Measurements from ENCODE around the gene RSF1.

The RSF1 gene

DNA sequence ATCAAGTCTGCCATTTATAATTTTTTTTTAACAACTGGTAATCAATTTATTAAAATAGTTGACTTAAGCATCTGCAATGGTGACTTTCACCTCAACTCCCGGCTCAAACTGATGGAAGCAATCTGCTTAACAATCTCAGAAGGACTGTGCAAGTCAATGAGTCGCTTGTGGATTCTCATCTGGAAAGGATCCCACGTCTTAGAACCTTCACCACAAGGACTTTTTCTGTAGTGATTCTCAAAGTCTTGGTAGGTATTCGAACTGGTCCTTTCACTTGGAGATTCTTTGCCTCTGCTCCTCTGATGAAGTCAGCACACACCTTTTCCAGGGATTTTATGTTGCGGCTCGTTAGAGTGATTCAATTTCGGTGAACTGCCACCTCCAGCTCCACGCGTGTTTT is 7.3 kb downstream of the RSF1 start:
- DNase-seq (ENCODE audit: low spot score) = no peak

DNA sequence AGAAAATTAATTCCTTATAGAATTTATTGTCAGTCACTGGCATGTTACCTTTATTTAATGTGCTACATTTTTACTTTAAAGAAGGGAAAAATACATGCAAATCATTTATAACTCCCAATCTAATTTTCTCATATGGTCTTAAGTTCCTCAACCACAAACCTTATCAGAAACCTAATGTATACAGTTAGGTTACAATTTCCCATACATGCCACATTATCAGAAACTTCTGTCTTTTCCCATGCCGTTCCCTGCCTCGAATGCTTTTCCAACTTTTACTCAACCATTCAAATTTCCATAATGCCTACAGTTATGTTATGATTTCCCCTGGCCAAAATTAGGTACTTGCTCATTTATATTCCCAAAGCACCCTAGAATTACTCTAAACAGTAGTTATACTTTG is 13.5 kb downstream of the RSF1 start:
- no peak for DNase-seq (ENCODE audit: low spot score)

DNA sequence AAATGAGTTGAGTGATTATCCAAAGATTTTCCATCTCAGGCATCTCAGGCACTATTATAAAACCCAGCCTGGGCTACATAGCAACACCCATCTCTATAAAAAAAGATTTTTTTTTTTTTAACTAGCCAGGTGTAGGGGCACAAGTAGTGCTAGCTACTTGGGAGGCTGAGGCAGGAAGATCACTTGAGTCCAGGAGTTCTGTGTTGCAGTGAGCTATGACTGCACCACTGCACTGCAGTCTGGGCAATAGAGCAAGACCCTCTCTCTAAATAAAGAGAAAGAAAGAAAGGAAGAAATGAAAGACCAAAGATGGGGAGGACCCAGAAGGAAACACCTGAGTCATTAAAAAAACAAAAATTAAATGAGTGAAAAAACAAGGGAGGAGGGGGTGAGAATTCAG is 14.1 kb downstream of the RSF1 start:
- DNase-seq (ENCODE audit: low spot score) = no peak

DNA sequence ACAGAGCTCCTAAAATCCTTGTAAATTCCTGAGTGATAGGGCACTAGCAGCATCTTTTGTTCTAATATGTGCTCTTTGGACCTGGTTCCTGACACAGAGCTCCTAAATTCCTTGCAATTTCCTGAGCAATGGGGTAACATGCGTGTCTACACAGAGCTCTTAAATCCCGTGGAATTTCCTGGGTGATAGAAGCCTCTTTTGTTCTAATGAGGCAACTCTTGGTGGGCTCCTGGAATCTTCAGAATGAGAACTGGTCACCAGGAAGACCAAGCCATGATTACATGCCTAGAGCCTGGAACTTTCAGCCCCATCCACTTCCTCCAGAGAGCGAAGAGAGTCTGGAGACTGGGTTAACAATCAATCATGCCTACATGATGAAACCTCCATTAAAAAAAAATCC is 19.0 kb downstream of the RSF1 start:
- DNase-seq (ENCODE audit: low spot score) = no peak

DNA sequence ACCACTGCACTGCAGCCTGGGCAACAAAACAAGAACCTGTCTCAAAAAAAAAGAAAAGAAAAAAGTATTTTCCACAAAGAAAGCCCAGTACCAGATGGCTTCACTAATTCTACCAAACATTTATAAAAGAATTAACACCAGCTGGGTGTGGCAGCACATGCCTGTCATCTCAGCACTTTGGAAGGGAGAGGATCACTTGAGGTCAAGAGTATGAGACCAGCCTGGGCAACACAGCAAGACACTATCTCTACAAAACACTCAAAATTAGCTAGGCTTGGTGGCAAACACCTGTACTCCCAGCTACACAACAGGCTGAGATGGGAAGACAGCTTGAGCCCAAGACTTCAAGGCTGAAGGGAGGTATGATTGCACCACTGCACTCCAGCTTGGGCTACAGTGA is 20.1 kb downstream of the RSF1 start:
- DNase-seq (ENCODE audit: low spot score) = peak; percentile 39

DNA sequence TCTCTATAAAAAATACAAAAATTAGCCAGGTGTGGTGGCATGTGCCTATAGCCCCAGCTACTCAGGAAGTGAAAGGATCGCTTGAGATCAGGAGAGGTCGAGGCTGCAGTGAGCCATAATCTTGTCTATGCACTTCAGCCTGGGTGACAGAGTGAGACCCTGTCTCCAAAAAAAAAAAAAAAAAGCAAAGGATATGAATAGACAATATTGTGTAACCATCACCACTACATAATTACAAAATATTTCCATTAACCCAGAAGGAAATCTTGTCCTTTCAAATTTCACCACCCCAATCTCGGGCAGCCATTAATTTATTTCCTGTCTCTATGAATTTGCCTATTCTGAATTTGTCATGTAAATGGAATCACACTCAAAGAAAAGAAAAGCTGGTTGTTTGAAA is 21.2 kb downstream of the RSF1 start:
- no peak for DNase-seq (ENCODE audit: low spot score)

DNA sequence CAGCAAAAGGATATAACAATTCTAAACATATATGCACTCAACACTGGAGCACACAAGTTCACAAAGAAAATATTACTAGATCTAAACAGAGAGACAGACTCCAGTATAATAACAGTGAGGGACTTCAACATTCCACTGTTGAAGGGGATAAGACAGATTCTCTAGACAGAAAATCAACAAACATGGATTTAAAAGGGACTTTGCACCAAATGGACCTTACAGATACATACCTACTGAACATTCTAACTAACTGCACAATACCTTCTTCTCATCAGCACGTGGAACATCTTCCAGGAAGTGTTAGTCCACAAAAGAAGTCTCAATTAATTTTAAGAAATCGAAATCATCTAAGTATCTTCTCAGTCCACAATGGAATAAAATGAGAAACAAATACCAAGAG is 26.6 kb downstream of the RSF1 start:
- DNase-seq (ENCODE audit: low spot score) = no peak

DNA sequence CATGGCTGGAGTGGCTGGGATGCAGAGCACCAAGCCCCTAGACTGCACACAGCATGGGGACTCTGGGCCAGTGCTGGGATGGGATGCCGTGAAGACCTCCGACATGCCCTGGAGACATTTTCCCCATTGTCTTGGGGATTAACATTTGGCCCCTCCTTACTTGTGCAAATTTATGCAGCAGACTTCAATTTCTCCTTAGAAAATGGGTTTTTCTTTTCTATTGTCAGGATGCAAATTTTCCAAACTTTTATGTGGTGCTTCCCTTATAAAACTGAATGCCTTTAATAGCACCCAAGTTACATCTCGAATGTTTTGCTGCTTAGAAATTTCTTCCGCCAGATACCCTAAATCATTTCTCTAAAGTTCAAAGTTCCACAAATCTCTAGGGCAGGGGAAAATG is 29.2 kb downstream of the RSF1 start:
- no peak for DNase-seq (ENCODE audit: low spot score)

DNA sequence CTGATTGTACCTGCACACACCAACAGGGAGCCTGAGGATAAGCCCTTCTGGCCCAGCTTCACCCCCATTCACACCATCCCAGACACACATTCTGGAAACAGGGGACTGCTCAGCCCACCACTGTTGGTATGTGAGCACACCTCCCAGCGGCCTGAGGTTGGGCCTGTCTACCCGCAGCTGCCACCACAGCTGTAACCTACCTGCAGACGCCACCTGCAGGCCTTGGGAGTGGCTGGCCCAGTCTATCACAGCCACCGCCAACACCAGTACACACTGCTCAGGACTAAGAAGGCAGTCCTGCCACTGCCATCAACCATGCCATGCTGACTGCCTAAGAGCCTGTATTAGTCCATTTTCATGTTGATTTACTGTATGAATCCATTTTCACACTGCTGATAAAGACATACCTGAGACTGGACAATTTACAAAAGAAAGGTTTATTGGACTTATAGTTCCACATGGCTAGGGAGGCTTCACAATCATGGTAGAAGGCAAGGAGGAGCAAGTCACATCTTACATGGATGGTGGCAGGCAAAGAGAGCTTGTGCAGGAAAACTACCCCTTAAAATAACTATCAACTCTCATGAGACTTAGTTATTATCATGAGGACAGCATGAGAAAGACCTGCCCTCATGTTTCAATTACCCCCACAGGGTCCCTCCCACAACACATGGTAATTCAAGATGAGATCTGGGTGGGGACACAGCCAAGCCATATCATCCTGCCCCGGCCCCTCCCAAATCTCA is 30.6 kb downstream of the RSF1 start:
- DNase-seq (ENCODE audit: low spot score) = no peak

DNA sequence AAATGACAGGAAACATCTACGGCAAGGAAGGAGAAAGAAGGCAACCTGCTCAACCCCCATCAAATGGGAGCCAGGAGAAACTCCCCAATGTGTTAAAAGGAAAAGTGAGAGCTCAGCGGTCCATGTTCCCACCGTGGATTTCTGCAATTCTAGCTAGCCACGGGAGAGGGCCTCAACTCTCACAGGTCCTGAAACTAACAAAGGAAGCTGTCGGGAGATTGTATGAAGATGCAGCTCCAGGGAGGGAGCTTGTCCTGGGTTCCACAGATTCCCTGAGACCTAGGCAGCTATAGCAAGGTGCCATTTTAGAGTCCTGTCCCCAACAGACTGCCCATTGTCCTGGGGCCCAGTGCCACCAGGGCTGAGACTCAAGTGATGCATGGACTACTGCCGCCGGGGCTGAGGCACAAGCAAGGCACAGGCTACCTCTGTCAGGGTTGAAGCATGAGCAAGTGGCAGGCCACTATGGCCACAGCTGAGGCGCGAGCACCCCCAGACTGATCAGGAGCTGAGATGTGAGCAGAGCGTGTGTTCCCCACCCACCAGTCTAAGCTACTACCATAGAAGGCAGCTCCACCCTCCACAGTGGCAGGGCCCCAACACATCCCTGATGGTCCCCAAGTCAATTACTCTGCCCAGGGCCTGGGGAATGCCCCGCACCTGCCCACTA is 31.3 kb downstream of the RSF1 start:
- no peak for DNase-seq (ENCODE audit: low spot score)

DNA sequence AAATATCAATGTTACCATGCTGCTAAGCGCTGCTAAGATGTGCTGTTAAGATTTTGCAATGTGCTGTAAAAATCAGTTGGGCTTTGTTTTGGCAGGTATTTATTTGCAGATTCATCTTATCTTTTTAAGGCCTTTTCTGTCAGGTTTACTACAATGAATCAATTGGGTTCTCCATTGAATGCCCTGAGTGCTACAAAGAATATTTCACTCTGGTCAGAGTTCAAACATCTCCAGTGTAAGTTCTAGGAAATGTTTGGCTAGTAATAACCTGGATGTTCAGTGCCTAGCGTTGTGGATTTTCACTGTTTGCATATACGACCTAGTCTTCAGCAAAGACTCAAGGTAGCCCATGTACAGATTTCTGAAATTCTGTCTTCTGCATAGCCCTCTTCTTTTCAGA is 36.0 kb downstream of the RSF1 start:
- no peak for DNase-seq (ENCODE audit: low spot score)

DNA sequence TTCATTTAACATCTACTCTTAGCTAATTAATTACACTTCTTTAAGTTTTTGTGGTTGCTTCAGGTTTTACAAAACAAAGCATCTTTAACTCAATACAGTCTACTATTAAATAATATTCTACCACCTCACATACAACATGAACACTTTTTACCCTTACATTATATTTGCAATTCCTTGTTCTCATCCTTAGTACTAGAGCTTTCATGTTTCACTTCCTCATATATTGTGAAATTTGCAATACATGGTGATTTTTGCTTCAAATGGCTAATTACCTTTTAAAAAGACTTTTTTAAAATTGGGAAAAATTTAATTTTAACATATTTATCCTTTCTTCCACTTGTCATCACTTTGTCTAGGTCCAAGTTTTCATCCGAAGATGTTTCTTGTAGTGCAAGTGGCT is 37.5 kb downstream of the RSF1 start:
- no peak for DNase-seq (ENCODE audit: low spot score)

DNA sequence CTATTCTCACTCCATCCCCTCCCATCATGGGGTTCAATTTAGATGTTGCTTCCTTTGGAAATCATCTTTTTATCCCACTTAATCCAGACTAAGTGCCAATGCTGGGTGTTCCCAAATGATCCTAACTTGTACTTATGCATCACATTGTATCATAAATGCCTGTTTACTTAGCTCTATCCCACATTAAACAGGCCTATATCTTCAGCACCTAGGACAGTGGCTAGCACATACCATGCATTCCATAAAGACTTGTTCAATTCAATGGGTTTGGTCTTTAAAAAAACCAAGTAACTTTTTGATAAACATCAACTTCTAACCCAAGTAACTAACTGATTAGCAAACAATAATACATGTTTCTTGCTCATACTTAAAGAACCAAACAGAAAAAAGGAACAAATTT is 40.6 kb downstream of the RSF1 start:
- DNase-seq (ENCODE audit: low spot score) = no peak

DNA sequence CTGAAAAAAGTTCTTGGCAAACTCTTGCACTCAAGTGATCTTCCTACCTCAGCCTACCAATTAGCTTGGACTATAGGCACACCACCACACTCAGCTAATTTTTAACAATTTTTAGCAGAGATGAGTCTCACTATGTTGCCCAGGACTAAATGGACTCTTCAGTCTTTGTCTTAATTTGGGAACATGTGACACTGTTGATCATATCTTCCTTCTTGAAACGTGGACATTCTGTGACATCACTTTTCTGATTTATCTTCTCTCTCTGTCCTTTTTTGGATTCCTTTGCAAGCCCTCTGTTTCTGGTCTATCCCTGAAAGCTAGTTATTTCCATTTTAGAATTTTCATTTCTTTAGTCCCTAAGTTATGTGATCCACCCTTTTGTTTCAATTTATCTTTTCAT is 42.0 kb downstream of the RSF1 start:
- no peak for DNase-seq (ENCODE audit: low spot score)

DNA sequence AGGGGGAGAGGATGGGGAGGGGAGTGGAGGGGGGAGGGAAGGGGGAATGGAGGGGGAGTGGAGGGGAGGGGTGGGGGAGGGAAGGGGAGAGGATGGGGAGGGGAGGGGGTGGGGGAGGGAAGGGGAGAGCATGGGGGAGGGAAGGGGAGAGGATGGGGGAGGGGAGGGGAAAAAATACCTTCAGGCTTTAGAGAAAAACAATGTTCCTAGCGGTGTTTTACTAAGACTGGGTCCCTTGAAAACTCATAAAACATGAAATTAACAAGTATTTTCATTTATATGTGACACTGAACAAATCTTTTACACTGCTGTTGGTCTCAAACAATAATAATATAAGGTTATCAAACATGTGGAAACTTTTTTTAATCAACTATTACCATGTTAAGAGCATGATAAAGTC is 42.4 kb downstream of the RSF1 start:
- no peak for DNase-seq (ENCODE audit: low spot score)

DNA sequence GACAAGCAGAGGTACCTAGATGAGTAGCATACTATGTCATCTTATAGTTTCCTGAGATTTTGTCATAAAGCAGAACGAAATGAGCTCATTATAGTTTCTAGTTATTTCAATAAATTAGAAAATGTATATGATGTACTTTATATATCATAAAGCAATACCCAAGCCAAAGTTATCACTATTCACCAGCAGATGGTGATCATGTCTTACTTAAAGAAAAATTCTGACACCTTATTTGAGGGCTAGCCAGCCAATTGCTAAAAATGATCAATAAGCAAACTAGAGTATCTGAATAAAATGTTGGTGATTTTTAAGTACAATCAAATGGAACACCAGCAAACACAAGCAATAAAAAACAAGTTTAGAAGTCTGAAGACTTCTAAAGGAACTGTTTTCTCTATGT is 44.1 kb downstream of the RSF1 start:
- DNase-seq (ENCODE audit: low spot score) = peak; percentile 65

DNA sequence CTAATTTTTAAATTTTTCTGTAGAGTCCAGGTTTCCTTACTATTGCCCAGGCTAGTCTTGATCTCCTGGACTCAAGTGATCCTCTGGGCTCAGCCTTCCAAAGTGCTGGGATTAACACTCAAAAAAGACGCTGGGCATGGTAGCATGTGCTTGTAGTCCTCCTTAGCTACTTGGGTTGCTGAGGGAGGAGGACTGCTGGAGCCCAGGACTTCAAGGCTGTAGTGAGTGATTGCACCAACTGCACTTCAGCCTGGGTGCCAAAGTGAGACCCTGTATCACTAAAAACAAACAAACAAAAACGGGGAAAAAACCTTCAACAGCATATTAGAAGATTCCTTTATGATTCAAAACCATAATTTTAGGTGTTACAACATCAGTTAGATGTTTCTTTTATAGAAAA is 44.6 kb downstream of the RSF1 start:
- DNase-seq (ENCODE audit: low spot score) = no peak

DNA sequence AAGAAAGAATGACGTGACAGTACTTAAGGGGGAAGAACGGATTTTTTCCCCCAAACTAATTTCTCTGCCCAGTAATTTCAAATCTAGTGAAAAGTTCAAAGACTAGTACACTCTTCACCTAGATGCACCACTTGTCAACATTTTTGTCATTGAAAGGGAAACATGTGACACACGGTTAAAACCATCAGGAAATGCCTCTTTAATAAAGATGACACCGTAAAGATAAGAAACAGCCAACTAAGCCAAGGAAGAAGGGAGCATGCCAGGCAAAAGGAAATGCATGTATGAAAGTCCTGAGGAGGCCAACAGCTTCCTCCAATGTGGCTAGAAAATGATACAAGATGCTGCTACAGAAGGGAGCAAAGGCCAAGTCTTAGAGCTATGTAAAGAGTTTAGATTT is 49.4 kb downstream of the RSF1 start:
- no peak for DNase-seq (ENCODE audit: low spot score)

DNA sequence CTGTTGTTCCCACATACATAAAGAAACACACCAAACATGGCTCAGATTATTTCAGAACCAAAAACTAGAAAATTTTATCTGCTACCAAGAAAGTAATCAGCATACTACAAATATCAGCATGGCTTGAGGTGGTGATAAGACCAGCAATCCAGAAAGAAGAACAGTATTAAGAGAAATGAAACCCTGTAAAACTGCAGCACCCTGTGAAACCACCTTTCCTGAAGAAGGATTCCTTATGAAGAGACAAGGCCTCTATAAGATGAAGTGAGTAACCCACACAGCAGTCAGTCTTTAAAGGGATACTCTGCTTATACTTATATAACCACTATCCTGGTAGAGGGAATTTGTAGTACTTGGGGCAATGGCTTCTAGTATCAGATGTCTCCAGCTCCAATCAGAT is 49.9 kb downstream of the RSF1 start:
- no peak for DNase-seq (ENCODE audit: low spot score)

DNA sequence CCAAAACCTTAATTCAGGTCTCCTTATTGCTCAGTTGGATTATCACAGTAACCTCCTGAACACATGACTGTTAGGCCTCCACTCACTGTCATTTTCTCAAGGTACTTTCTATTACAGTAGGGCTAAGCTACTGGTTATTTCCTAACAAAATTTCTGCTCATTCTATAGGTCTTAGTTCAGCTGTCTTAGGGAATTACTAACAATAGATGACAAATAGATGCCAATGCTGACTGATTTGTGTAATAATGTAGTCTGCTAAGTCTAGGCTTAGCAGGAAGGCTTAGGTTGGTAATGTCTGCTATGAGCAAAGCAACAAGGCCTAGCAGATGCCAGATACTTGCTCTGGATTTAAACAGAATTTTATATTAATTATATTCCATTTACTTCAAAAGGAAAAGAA is 58.1 kb downstream of the RSF1 start:
- no peak for DNase-seq (ENCODE audit: low spot score)

DNA sequence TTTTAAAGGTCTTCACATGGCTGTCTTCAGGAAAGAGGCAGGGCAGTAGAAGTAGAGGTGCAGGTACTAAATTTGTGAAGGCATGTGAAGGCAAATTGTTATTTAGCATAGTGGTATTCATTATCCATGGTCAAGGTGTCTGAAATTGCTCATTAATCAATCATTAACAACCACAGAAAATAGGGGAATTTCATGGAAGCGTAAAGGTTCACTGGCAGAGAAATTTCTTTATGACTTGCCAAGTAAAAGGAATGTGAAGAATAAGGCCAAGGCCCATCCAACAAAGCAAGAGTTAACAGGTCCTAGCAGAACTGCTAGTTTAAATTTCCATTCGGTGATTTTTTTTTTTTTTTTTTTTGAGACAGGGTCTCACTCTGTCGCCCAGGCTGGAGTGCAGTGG is 59.0 kb downstream of the RSF1 start:
- DNase-seq (ENCODE audit: low spot score) = no peak

DNA sequence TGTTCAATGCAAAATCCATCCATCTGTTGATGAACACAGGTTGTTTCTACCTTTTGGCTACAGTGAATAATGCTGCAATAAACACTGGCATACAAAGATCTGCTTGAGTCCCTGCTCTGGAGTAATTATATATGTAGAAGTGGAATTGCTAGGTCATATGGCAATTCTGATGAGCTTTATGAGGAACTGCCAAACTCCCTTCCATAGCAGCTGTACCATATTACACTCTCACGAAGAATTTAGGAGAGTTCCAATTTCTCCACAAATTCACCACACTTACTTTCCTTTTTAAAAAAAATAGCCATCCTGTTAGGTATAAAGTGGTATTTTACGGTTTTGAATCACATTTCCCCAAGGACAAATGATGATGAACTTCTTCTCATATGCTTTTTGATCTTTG is 62.2 kb downstream of the RSF1 start:
- no peak for DNase-seq (ENCODE audit: low spot score)

DNA sequence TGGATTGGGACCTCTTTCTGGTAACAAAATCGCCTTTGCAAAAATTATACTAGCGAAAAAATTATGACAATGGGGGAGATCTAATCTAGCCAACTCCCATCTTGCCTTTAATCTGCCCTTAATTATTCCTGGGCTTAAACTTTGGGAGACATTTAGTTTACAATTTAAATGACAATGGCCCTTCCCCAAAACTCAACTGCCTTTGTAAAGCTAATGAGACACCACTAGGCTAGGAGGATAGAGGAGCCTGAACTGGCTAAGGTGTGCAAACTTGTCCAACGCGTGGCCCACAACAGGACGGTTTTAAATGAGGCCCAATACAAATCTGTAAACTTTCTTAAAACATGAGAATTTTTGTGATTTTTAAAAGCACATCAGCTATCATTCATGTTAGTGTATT is 67.3 kb downstream of the RSF1 start:
- no peak for DNase-seq (ENCODE audit: low spot score)

DNA sequence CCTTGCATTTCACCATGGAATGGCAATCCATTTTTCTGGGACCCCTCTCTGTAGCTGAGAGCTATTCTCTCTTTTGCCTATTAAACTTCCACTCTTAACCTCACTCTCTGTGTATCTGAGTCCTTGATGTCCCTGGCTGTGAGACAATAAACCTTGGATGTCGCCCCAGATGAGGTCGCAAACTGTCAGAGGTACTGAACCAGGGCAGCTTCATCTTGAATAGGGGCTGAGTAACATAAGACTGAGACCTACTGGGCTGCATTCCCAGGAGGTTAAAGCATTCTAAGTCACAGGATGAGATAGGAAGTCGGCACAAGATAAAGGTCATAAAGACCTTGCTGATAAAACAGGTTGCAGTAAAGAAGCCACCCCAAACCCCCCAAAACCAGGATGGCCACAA is 68.0 kb downstream of the RSF1 start:
- DNase-seq (ENCODE audit: low spot score) = no peak

All from hematopoietic multipotent progenitor cell treated with erythropoietin and hydrocortisone succinate and interleukin-3 and kit ligand, for 15 days (in vitro differentiated cells).